Stimulated activated CD8-positive, alpha-beta memory T cell treated with anti-CD3 and anti-CD28 coated beads, Interleukin-4, amount 100 ng/mL, for 1 hour (primary cell): ENCODE measurements around the gene TTC7B.

Experiments used
- DNase-seq, 2 donors: peaks; one replicate each; pipeline ENCODE4 v3.0.0-alpha.2; 2020; ENCODE audit warnings: low read depth in 2 of 2, low spot score in 1 of 2

The TTC7B gene

GRCh38 chr14:90704738-90705392, 111.4 kb downstream of the TTC7B start:
- DNase-seq, result no peak

GRCh38 chr14:90703841-90704737, 112.1 kb downstream of the TTC7B start:
- no peak for DNase-seq

GRCh38 chr14:90700933-90701776, 115.1 kb downstream of the TTC7B start:
- DNase-seq, result no peak

GRCh38 chr14:90699016-90699415, 117.2 kb downstream of the TTC7B start:
- no peak for DNase-seq

GRCh38 chr14:90698379-90698869, 117.8 kb downstream of the TTC7B start:
- DNase-seq, result no peak

- peak; percentile 48 to 54 for DNase-seq
These were observed 118.5 kb downstream of the TTC7B start for GRCh38 chr14:90697577-90698206.

GRCh38 chr14:90697132-90697531, 119.1 kb downstream of the TTC7B start:
- no peak for DNase-seq

- DNase-seq, result no peak
These were observed 119.5 kb downstream of the TTC7B start for GRCh38 chr14:90696720-90697119.

- no peak for DNase-seq
These were observed 120.1 kb downstream of the TTC7B start for GRCh38 chr14:90695997-90696660.

- no peak for DNase-seq
These were observed 122.8 kb downstream of the TTC7B start for GRCh38 chr14:90693413-90693812.

- DNase-seq, result no peak
These were observed 123.4 kb downstream of the TTC7B start for GRCh38 chr14:90692826-90693225.

GRCh38 chr14:90692061-90692460, 124.2 kb downstream of the TTC7B start:
- DNase-seq, result no peak

GRCh38 chr14:90691627-90692026, 124.6 kb downstream of the TTC7B start:
- no peak for DNase-seq

GRCh38 chr14:90687680-90688079, 128.6 kb downstream of the TTC7B start:
- no peak for DNase-seq

- no peak for DNase-seq
These were observed 133.6 kb downstream of the TTC7B start for GRCh38 chr14:90682615-90683014.

- no peak for DNase-seq
These were observed 134.3 kb downstream of the TTC7B start for GRCh38 chr14:90681929-90682328.

- DNase-seq, result no peak
These were observed 137.3 kb downstream of the TTC7B start for GRCh38 chr14:90678846-90679362.

- no peak for DNase-seq
These were observed 137.8 kb downstream of the TTC7B start for GRCh38 chr14:90678420-90678819.

GRCh38 chr14:90677484-90678050, 138.7 kb downstream of the TTC7B start:
- no peak for DNase-seq

- no peak for DNase-seq
These were observed 139.3 kb downstream of the TTC7B start for GRCh38 chr14:90676912-90677311.
